Stimulated activated naive B cell treated with anti-CD40 and anti-IgM and Interleukin-4, amounts not matched to agents 10 μg/mL and 1 μg/mL and 100 μg/mL, for 72 hours (primary cell): ENCODE measurements around the gene PDE6D.

Experiments used
- ATAC-seq, 2 donors: fragments of 150-1000 bp; cut with Tn5 transposase; replicated peaks; 2 replicates each; pipeline ENCODE4 v1.10.0; 2021; ENCODE audit warnings: moderate library complexity in 1 of 2
- DNase-seq: peaks from one replicate; pipeline ENCODE4 v3.0.0; 2021
- H3K27ac Mint-ChIP-seq: one replicate; pipeline ENCODE4 v1.8.0; 2022; ENCODE audit warnings: mild to moderate bottlenecking, mixed read lengths
- H3K27me3 Mint-ChIP-seq, 2 donors: one replicate each; pipeline ENCODE4 v1.8.0; 2022; ENCODE audit warnings: mixed read lengths in 2 of 2
- H3K36me3 Mint-ChIP-seq, 2 donors: one replicate each; pipeline ENCODE4 v1.8.0; 2022; ENCODE audit warnings: mixed read lengths in 2 of 2, mild to moderate bottlenecking in 1 of 2
- H3K4me1 Mint-ChIP-seq, 2 donors: one replicate each; pipeline ENCODE4 v1.8.0; 2022; ENCODE audit warnings: mixed read lengths in 2 of 2, mild to moderate bottlenecking in 1 of 2
- H3K4me3 Mint-ChIP-seq, 2 donors: one replicate each; pipeline ENCODE4 v1.8.0; 2022; ENCODE audit warnings: mild to moderate bottlenecking in 2 of 2, mixed read lengths in 2 of 2, moderate library complexity in 1 of 2
- H3K9me3 Mint-ChIP-seq, 2 donors: one replicate each; pipeline ENCODE4 v1.8.0; 2022; ENCODE audit warnings: mixed read lengths in 2 of 2, mild to moderate bottlenecking in 1 of 2

The PDE6D gene

GRCh38 chr2:231709981-231710798, 70.9 kb downstream of the PDE6D start:
- peak overlapping the region; percentile 88 to 89 for H3K4me3 Mint-ChIP-seq
- peak overlapping the region; percentile 99 for H3K27ac Mint-ChIP-seq
- H3K9me3 Mint-ChIP-seq = no peaks in the 10 kb centered on the region
- peaks cover 48 to 55% of the 10 kb centered on the region in 2 donors for H3K36me3 Mint-ChIP-seq
- peaks cover 42 to 61% of the 10 kb centered on the region in 2 donors for H3K4me1 Mint-ChIP-seq
- ATAC-seq (peak; percentile 36 to 47), DNase-seq (peak; percentile 91)
- no peaks in the 10 kb centered on the region for H3K27me3 Mint-ChIP-seq

GRCh38 chr2:231709636-231709980, 71.5 kb downstream of the PDE6D start:
- Mint-ChIP-seq H3K4me3 (peak overlapping the region; percentile 88 to 89), H3K9me3 (no peaks in the 10 kb centered on the region), H3K27me3 (no peaks in the 10 kb centered on the region), H3K36me3 (peaks cover 48 to 53% of the 10 kb centered on the region in 2 donors), H3K4me1 (peaks cover 39 to 59% of the 10 kb centered on the region in 2 donors), H3K27ac (peak overlapping the region; percentile 99)
- no peak for ATAC-seq
- peak; percentile 43 for DNase-seq

- no peak for ATAC-seq
- peak overlapping the region; percentile 88 to 89 for H3K4me3 Mint-ChIP-seq
- no peaks in the 10 kb centered on the region for H3K9me3 Mint-ChIP-seq
Observed at GRCh38 chr2:231708773-231709635, 72.1 kb downstream of the PDE6D start.

GRCh38 chr2:231707927-231708772, 72.9 kb downstream of the PDE6D start, which contains the start of gene PTMA:
Gene PTMA, plus strand, starts transcription at chr2:231708525. Its CDS starts 182 bp downstream, at chr2:231708707.
- peak within 1 kb of the TSS; percentile 89 to 91 for H3K4me3 Mint-ChIP-seq
- no peaks in the 10 kb centered on the region for H3K27me3 Mint-ChIP-seq
- peaks cover 40 to 42% of the 10 kb centered on the region in 2 donors for H3K36me3 Mint-ChIP-seq
- peaks cover 29 to 44% of the 10 kb centered on the region in 2 donors for H3K4me1 Mint-ChIP-seq
- H3K9me3 Mint-ChIP-seq = no peaks in the 10 kb centered on the region
- peak; percentile 59 to 70 for ATAC-seq
- DNase-seq = peak; percentile 100
- peak within 1 kb of the TSS; percentile 100 for H3K27ac Mint-ChIP-seq

More at GRCh38 chr2:231708773-231709635, 72.1 kb downstream of the PDE6D start:
- H3K36me3 Mint-ChIP-seq = peaks cover 48 to 50% of the 10 kb centered on the region in 2 donors
- no peaks in the 10 kb centered on the region for H3K27me3 Mint-ChIP-seq
- H3K4me1 Mint-ChIP-seq = peaks cover 36 to 53% of the 10 kb centered on the region in 2 donors
- DNase-seq = no peak
- peak overlapping the region; percentile 100 for H3K27ac Mint-ChIP-seq

- Mint-ChIP-seq H3K27me3 (no peaks in the 10 kb centered on the region), H3K36me3 (peaks cover 38 to 39% of the 10 kb centered on the region in 2 donors), H3K27ac (peak overlapping the region; percentile 100), H3K4me3 (peak overlapping the region; percentile 89 to 91), H3K9me3 (no peaks in the 10 kb centered on the region), H3K4me1 (peaks cover 26 to 41% of the 10 kb centered on the region in 2 donors)
- ATAC-seq (peak; percentile 5 to 6), DNase-seq (no peak)
Observed at GRCh38 chr2:231707625-231707926, 73.5 kb downstream of the PDE6D start.

GRCh38 chr2:231706731-231707624, 74.1 kb downstream of the PDE6D start:
- H3K27ac Mint-ChIP-seq = peak overlapping the region; percentile 100
- peaks cover 32 to 33% of the 10 kb centered on the region in 2 donors for H3K36me3 Mint-ChIP-seq
- peak; percentile 50 to 52 for ATAC-seq

GRCh38 chr2:231704017-231704416, 77.1 kb downstream of the PDE6D start:
- no peak for ATAC-seq
- H3K4me3 Mint-ChIP-seq = peak overlapping the region; percentile 11 to 62
- H3K27ac Mint-ChIP-seq = no peak overlapping the region
- no peaks in the 10 kb centered on the region for H3K27me3 Mint-ChIP-seq
- DNase-seq = no peak
- peaks cover 15 to 16% of the 10 kb centered on the region in 2 donors for H3K4me1 Mint-ChIP-seq
- H3K9me3 Mint-ChIP-seq = no peaks in the 10 kb centered on the region
- H3K36me3 Mint-ChIP-seq = peaks cover 10 to 11% of the 10 kb centered on the region in 2 donors

More at GRCh38 chr2:231706731-231707624, 74.1 kb downstream of the PDE6D start:
- peaks cover 21 to 35% of the 10 kb centered on the region in 2 donors for H3K4me1 Mint-ChIP-seq
- H3K27me3 Mint-ChIP-seq = no peaks in the 10 kb centered on the region
- H3K4me3 Mint-ChIP-seq = peak overlapping the region; percentile 89 to 91
- H3K9me3 Mint-ChIP-seq = no peaks in the 10 kb centered on the region
- DNase-seq = peak; percentile 97

GRCh38 chr2:231701456-231702373, 79.4 kb downstream of the PDE6D start:
- peaks cover 3% of the 10 kb centered on the region in 2 donors for H3K36me3 Mint-ChIP-seq

GRCh38 chr2:231699006-231699405, 82.1 kb downstream of the PDE6D start:
- no peak for DNase-seq
- Mint-ChIP-seq H3K36me3 (peaks cover under 1% of the 10 kb centered on the region in 2 donors), H3K4me3 (no peak overlapping the region), H3K4me1 (peaks cover 0 to 4% of the 10 kb centered on the region in 2 donors), H3K27ac (no peak overlapping the region), H3K27me3 (no peaks in the 10 kb centered on the region), H3K9me3 (no peaks in the 10 kb centered on the region)
- ATAC-seq = no peak

More at GRCh38 chr2:231701456-231702373, 79.4 kb downstream of the PDE6D start:
- no peaks in the 10 kb centered on the region for H3K9me3 Mint-ChIP-seq
- ATAC-seq = no peak
- H3K4me1 Mint-ChIP-seq = peaks cover 5 to 13% of the 10 kb centered on the region in 2 donors
- no peak overlapping the region for H3K4me3 Mint-ChIP-seq
- no peaks in the 10 kb centered on the region for H3K27me3 Mint-ChIP-seq
- no peak overlapping the region for H3K27ac Mint-ChIP-seq
- no peak for DNase-seq

GRCh38 chr2:231696004-231696367, 85.1 kb downstream of the PDE6D start:
- DNase-seq (no peak), ATAC-seq (no peak)
- Mint-ChIP-seq H3K9me3 (no peaks in the 10 kb centered on the region), H3K4me1 (peaks cover 0 to 7% of the 10 kb centered on the region in 2 donors), H3K27ac (no peak overlapping the region), H3K27me3 (no peaks in the 10 kb centered on the region), H3K36me3 (no peaks in the 10 kb centered on the region), H3K4me3 (no peak overlapping the region)

- peak overlapping the region; percentile 51 for H3K27ac Mint-ChIP-seq
- no peak overlapping the region for H3K4me3 Mint-ChIP-seq
- H3K4me1 Mint-ChIP-seq = peaks cover 1 to 7% of the 10 kb centered on the region in 2 donors
- DNase-seq = no peak
- no peaks in the 10 kb centered on the region for H3K36me3 Mint-ChIP-seq
- H3K9me3 Mint-ChIP-seq = no peaks in the 10 kb centered on the region
- no peak for ATAC-seq
- no peaks in the 10 kb centered on the region for H3K27me3 Mint-ChIP-seq
Observed at GRCh38 chr2:231693956-231694355, 87.1 kb downstream of the PDE6D start.

- DNase-seq (no peak), ATAC-seq (no peak)
- Mint-ChIP-seq H3K36me3 (no peaks in the 10 kb centered on the region), H3K27me3 (no peaks in the 10 kb centered on the region), H3K9me3 (no peaks in the 10 kb centered on the region), H3K27ac (no peak overlapping the region), H3K4me1 (peaks cover 3 to 10% of the 10 kb centered on the region in 2 donors), H3K4me3 (no peak overlapping the region)
Observed at GRCh38 chr2:231692847-231693246, 88.2 kb downstream of the PDE6D start.
